Measurements from ENCODE around the gene SLC25A26.

- no peak for TF ChIP-seq POLR2AphosphoS5 (IDR thresholded peaks at IDR 0.05)
- TF ChIP-seq CTCF (IDR thresholded peaks at IDR 0.05): no peak
These were observed 27.8 kb downstream of the SLC25A26 start for GRCh38 chr3:66248641-66249040.

Data from transverse colon (tissue), 4 donors.